Neural crest cell (in vitro differentiated cells): Measurements from ENCODE around the gene ZC3H12C. TPM values are rescaled to one million over a fixed set of nuclear protein-coding genes. Genes with fewer than 3 reads are reported as not detected.
"Not testable (repeated sequence)": the region's sequence is repeated elsewhere in the genome, so short reads cannot be mapped to it uniquely, and the experiment has no call there.

Experiments
- DNase-seq: peaks from one replicate; pipeline ENCODE4 v3.0.0; 2021; ENCODE audit warnings: low read depth, mixed read lengths, low spot score
- H3K27ac Mint-ChIP-seq: one replicate; pipeline ENCODE4 v1.8.0; 2021; ENCODE audit warnings: mild to moderate bottlenecking, mixed read lengths; ENCODE audit not compliant: unreplicated experiment
- H3K27me3 Mint-ChIP-seq: 2 replicates; pipeline ENCODE4 v1.8.0; 2021; ENCODE audit warnings: low read depth, mild to moderate bottlenecking, mixed read lengths
- H3K36me3 Mint-ChIP-seq: 2 replicates; pipeline ENCODE4 v1.8.0; 2021; ENCODE audit warnings: low read depth, mild to moderate bottlenecking, mixed read lengths
- H3K4me1 Mint-ChIP-seq: 2 replicates; pipeline ENCODE4 v1.8.0; 2021; ENCODE audit warnings: mixed read lengths
- H3K4me3 Mint-ChIP-seq: one replicate; pipeline ENCODE4 v1.8.0; 2021; ENCODE audit warnings: mild to moderate bottlenecking, mixed read lengths
- H3K9me3 Mint-ChIP-seq: 2 replicates; pipeline ENCODE4 v1.8.0; 2021; ENCODE audit warnings: mixed read lengths
- CTCF ChIP-seq: fragments of 200-600 bp; sonication (generic); conservative IDR thresholded peaks from 2 replicates; pipeline ENCODE4 v1.5.0; 2021; ENCODE audit warnings: antibody characterized with exemption, mild to moderate bottlenecking
- total RNA-seq: library from RNA; stranded (reverse); gene quantifications from 2 replicates; pipeline ENCODE4 v1.2.1, GENCODE V29; 2021

Gene ZC3H12C
- total RNA-seq, 1 donor from 2014 or later, result 14.4 TPM

- H3K4me1 Mint-ChIP-seq, result no peaks in the 10 kb centered on the region
- no peaks in the 10 kb centered on the region for H3K36me3 Mint-ChIP-seq
- no peaks in the 10 kb centered on the region for H3K27me3 Mint-ChIP-seq
- no peak overlapping the region for H3K27ac Mint-ChIP-seq
- TF ChIP-seq CTCF, result no peak
- H3K9me3 Mint-ChIP-seq, result peaks cover 3% of the 10 kb centered on the region
- no peak for DNase-seq
- no peak overlapping the region for H3K4me3 Mint-ChIP-seq
These were observed 94.5 kb downstream of the ZC3H12C start for GRCh38 chr11:110187731-110188130.

- Mint-ChIP-seq H3K36me3 (no peaks in the 10 kb centered on the region), H3K27ac (no peak overlapping the region)
These were observed 97.7 kb downstream of the ZC3H12C start for GRCh38 chr11:110190885-110191284.

GRCh38 chr11:110192604-110193282, 99.6 kb downstream of the ZC3H12C start:
- not testable (repeated sequence) for H3K27ac Mint-ChIP-seq, H3K4me3 Mint-ChIP-seq, H3K36me3 Mint-ChIP-seq, H3K27me3 Mint-ChIP-seq, H3K9me3 Mint-ChIP-seq, DNase-seq, H3K4me1 Mint-ChIP-seq

More at GRCh38 chr11:110190885-110191284, 97.7 kb downstream of the ZC3H12C start:
- Mint-ChIP-seq H3K27me3 (no peaks in the 10 kb centered on the region), H3K4me3 (no peak overlapping the region), H3K9me3 (peaks cover 3% of the 10 kb centered on the region), H3K4me1 (no peaks in the 10 kb centered on the region)
- TF ChIP-seq CTCF, result no peak
- no peak for DNase-seq

GRCh38 chr11:110194211-110194766, 101.1 kb downstream of the ZC3H12C start:
- H3K4me1 Mint-ChIP-seq, H3K36me3 Mint-ChIP-seq, H3K27ac Mint-ChIP-seq, H3K27me3 Mint-ChIP-seq, DNase-seq, H3K9me3 Mint-ChIP-seq, H3K4me3 Mint-ChIP-seq: not testable (repeated sequence)

- Mint-ChIP-seq H3K4me1 (peaks cover 2% of the 10 kb centered on the region), H3K27me3 (no peaks in the 10 kb centered on the region), H3K9me3 (peaks cover 3% of the 10 kb centered on the region), H3K27ac (no peak overlapping the region), H3K36me3 (no peaks in the 10 kb centered on the region), H3K4me3 (no peak overlapping the region)
- DNase-seq, result no peak
- no peak for TF ChIP-seq CTCF
These were observed 103.1 kb downstream of the ZC3H12C start for GRCh38 chr11:110196241-110196754.

- Mint-ChIP-seq H3K4me1 (peaks cover 5% of the 10 kb centered on the region), H3K27ac (no peak overlapping the region), H3K36me3 (no peaks in the 10 kb centered on the region), H3K9me3 (peaks cover 3% of the 10 kb centered on the region), H3K27me3 (no peaks in the 10 kb centered on the region), H3K4me3 (no peak overlapping the region)
- no peak for TF ChIP-seq CTCF
- no peak for DNase-seq
These were observed 103.8 kb downstream of the ZC3H12C start for GRCh38 chr11:110196884-110197420.
